HG03103 (cell line): ENCODE results near the gene DDT.
"Not testable (repeated sequence)": the region's sequence is repeated elsewhere in the genome, so short reads cannot be mapped to it uniquely, and the experiment has no call there.

Experiments
- ATAC-seq: cut with Tn5 transposase; IDR thresholded peaks from one replicate; pipeline ENCODE4 v1.9.1; 2021; ENCODE audit warnings: low read depth; ENCODE audit not compliant: unreplicated experiment

Gene DDT

GRCh38 chr22:23993080-23993479 lies 18.8 kb upstream of the DDT start:
- ATAC-seq, result not testable (repeated sequence)

GRCh38 chr22:23989583-23990244 lies 15.5 kb upstream of the DDT start:
- not testable (repeated sequence) for ATAC-seq

GRCh38 chr22:23986538-23987178 lies 12.4 kb upstream of the DDT start:
- not testable (repeated sequence) for ATAC-seq

- ATAC-seq, result not testable (repeated sequence)
These were observed 11.8 kb upstream of the DDT start for GRCh38 chr22:23986089-23986488.

GRCh38 chr22:23984430-23984829 lies 10.2 kb upstream of the DDT start:
- no peak for ATAC-seq

GRCh38 chr22:23980567-23980966 lies 6.3 kb upstream of the DDT start:
- not testable (repeated sequence) for ATAC-seq

- not testable (repeated sequence) for ATAC-seq
These were observed 5.5 kb upstream of the DDT start, which contains the start of gene GSTT2 for GRCh38 chr22:23979557-23980240. Gene GSTT2 (plus strand): TSS chr22:23980134.

- ATAC-seq, result not testable (repeated sequence)
These were observed 3.1 kb upstream of the DDT start for GRCh38 chr22:23977304-23977703.

- ATAC-seq, result not testable (repeated sequence)
These were observed 653 bp upstream of the DDT start for GRCh38 chr22:23974836-23975352.

GRCh38 chr22:23971927-23972326 lies 2.3 kb downstream of the DDT start:
- ATAC-seq, result not testable (repeated sequence)

- ATAC-seq, result no peak
These were observed 3.3 kb downstream of the DDT start for GRCh38 chr22:23970816-23971486.

- ATAC-seq, result no peak
These were observed 4.0 kb downstream of the DDT start for GRCh38 chr22:23970201-23970641.

GRCh38 chr22:23969071-23969470 lies 5.2 kb downstream of the DDT start:
- no peak for ATAC-seq

- ATAC-seq, result peak; percentile 91
These were observed 7.7 kb downstream of the DDT start, which contains the start of gene DDTL for GRCh38 chr22:23966568-23966967. Gene DDTL (plus strand): TSS chr22:23966888. CDS start chr22:23966915, 27 bp downstream.

GRCh38 chr22:23966094-23966493 lies 8.1 kb downstream of the DDT start:
- not testable (repeated sequence) for ATAC-seq

GRCh38 chr22:23961084-23961771 lies 13.0 kb downstream of the DDT start, which contains the start of gene GSTT2B:
Gene GSTT2B (minus strand): TSS chr22:23961195. CDS start chr22:23961131, 64 bp downstream.
- ATAC-seq, result not testable (repeated sequence)

- ATAC-seq, result not testable (repeated sequence)
These were observed 17.8 kb downstream of the DDT start for GRCh38 chr22:23956301-23956900.

- ATAC-seq, result not testable (repeated sequence)
These were observed 18.4 kb downstream of the DDT start for GRCh38 chr22:23955886-23956285.

- ATAC-seq, result not testable (repeated sequence)
These were observed 19.3 kb downstream of the DDT start for GRCh38 chr22:23954991-23955305.
